Stomach (tissue), 4 donors: ENCODE results near the gene PLXNB2.

Source experiments
- CTCF ChIP-seq, 7 experiments: fragments of 450-650 bp in 4 of 7; fragments of 200-600 bp in 3 of 7; sonication (generic) in 3 of 7; IDR thresholded peaks; one replicate each; pipeline ENCODE4 v1.5.1; 2016 to 2019; ENCODE audit warnings: antibody characterized with exemption in 7 of 7, control low read depth in 2 of 7, mild to moderate bottlenecking in 1 of 7
- EP300 ChIP-seq: sonication (generic); formaldehyde crosslinking; IDR thresholded peaks from one replicate; pipeline ENCODE4 v1.6.1; 2017; ENCODE audit warnings: antibody characterized with exemption
- POLR2A ChIP-seq, 4 donors: fragments of 450-650 bp; IDR thresholded peaks; one replicate each; pipeline ENCODE4 v1.6.1; 2016; ENCODE audit warnings: antibody characterized with exemption in 4 of 4, control low read depth in 2 of 4, mild to moderate bottlenecking in 1 of 4, moderate library complexity in 1 of 4
- POLR2AphosphoS5 ChIP-seq, 3 donors: sonication (generic); formaldehyde crosslinking; IDR thresholded peaks; one replicate each; pipeline ENCODE4 v1.6.1; 2016; ENCODE audit warnings: antibody characterized with exemption in 3 of 3

- no peak for TF ChIP-seq CTCF (IDR thresholded peaks at IDR 0.05)
- no peak for TF ChIP-seq POLR2A (IDR thresholded peaks at IDR 0.05)
- no peak for TF ChIP-seq EP300
- no peak for TF ChIP-seq POLR2AphosphoS5 (IDR thresholded peaks at IDR 0.05)
These were observed 48.1 kb downstream of the PLXNB2 start for GRCh38 chr22:50259302-50259701.
